Measurements from ENCODE around the gene ZIC2.

The ZIC2 gene

GRCh38 chr13:99974296-99974938 is 7.2 kb upstream of the ZIC2 start:
- no peak for DNase-seq (ENCODE audit: low read depth in 2 of 2)

- no peak for DNase-seq (ENCODE audit: low read depth in 2 of 2)
Measured at GRCh38 chr13:99974939-99975561, 6.5 kb upstream of the ZIC2 start.

GRCh38 chr13:99975626-99976025 is 6.0 kb upstream of the ZIC2 start:
- DNase-seq (ENCODE audit: low read depth in 2 of 2), result no peak

- DNase-seq (ENCODE audit: low read depth in 2 of 2), result no peak
Measured at GRCh38 chr13:99976575-99976974, 5.0 kb upstream of the ZIC2 start.

- DNase-seq (ENCODE audit: low read depth in 2 of 2), result no peak
Measured at GRCh38 chr13:99977334-99977911, 4.2 kb upstream of the ZIC2 start.

GRCh38 chr13:99977912-99978798 is 3.4 kb upstream of the ZIC2 start:
- no peak for DNase-seq (ENCODE audit: low read depth in 2 of 2)

GRCh38 chr13:99978799-99979452 is 2.7 kb upstream of the ZIC2 start:
- DNase-seq (ENCODE audit: low read depth in 2 of 2), result no peak

GRCh38 chr13:99979453-99980200 is 2.0 kb upstream of the ZIC2 start:
- no peak for DNase-seq (ENCODE audit: low read depth in 2 of 2)

- peak; percentile 18 to 43 for DNase-seq (ENCODE audit: low read depth in 2 of 2)
Measured at GRCh38 chr13:99980201-99980823, 1.3 kb upstream of the ZIC2 start.

GRCh38 chr13:99980824-99981734 is 505 bp upstream of the ZIC2 start:
- DNase-seq (ENCODE audit: low read depth in 2 of 2), result no peak

GRCh38 chr13:99982036-99982730 is 599 bp downstream of the ZIC2 start:
- DNase-seq (ENCODE audit: low read depth in 2 of 2), result no peak

GRCh38 chr13:99982731-99983498 is 1.3 kb downstream of the ZIC2 start:
- no peak for DNase-seq (ENCODE audit: low read depth in 2 of 2)

GRCh38 chr13:99983499-99984401 is 2.2 kb downstream of the ZIC2 start:
- DNase-seq (ENCODE audit: low read depth in 2 of 2), result no peak

GRCh38 chr13:99984461-99985240 is 3.1 kb downstream of the ZIC2 start:
- no peak for DNase-seq (ENCODE audit: low read depth in 2 of 2)

GRCh38 chr13:99985241-99985874 is 3.8 kb downstream of the ZIC2 start:
- no peak for DNase-seq (ENCODE audit: low read depth in 2 of 2)

Data from activated CD8-positive, alpha-beta memory T cell treated with anti-CD3 and anti-CD28 coated beads for 4 hours (primary cell).